SH-SY5Y (cell line): ENCODE data around the gene TMEM89.

Experiments
- GATA2 ChIP-seq: IDR thresholded peaks from 2 replicates; pipeline ENCODE4 v1.6.1; 2011; ENCODE audit warnings: mild to moderate bottlenecking, low read depth, low read length
- GATA3 ChIP-seq: IDR thresholded peaks from 2 replicates; pipeline ENCODE4 v1.6.1; 2011; ENCODE audit warnings: low read depth, mild to moderate bottlenecking, low read length, moderate library complexity

DNA sequence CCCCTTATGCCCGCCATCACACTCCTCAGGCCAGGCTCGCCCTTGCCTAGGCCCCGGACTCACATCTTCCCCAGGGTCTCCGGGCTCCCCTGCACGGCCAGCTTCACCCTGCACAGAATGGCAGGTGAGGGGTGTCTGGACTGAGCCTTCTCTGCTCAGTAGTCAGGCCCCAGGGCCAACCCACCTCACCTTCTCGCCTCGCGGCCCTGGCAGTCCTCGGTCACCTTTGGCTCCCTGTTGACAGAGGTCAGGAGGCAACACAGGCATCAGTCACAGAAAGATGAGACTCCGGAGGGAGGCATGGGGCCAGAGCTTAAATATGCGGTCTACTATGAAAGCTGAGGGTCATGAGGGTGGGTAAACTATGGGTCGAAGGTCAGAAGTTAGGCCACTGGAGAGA is 49.6 kb downstream of the TMEM89 start:
- TF ChIP-seq GATA3 (no peak), GATA2 (no peak)
